AG09319 (cell line): Measurements from ENCODE around the gene CHD5.

Experiments
- DNase-seq: peaks from one replicate; pipeline ENCODE4 v3.0.0-alpha.2; 2010; ENCODE audit warnings: low read depth; ENCODE audit errors: extremely low read depth
- CTCF ChIP-seq: IDR thresholded peaks from 2 replicates; pipeline ENCODE4 v1.5.1; 2011; ENCODE audit warnings: low read depth, mild to moderate bottlenecking, inconsistent platforms, low read length, moderate library complexity

CHD5 gene

GRCh38 chr1:6124746-6125365 lies 55.3 kb downstream of the CHD5 start:
- no peak for TF ChIP-seq CTCF
- DNase-seq: no peak

GRCh38 chr1:6124341-6124740 lies 55.8 kb downstream of the CHD5 start:
- no peak for TF ChIP-seq CTCF
- DNase-seq: no peak

DNA sequence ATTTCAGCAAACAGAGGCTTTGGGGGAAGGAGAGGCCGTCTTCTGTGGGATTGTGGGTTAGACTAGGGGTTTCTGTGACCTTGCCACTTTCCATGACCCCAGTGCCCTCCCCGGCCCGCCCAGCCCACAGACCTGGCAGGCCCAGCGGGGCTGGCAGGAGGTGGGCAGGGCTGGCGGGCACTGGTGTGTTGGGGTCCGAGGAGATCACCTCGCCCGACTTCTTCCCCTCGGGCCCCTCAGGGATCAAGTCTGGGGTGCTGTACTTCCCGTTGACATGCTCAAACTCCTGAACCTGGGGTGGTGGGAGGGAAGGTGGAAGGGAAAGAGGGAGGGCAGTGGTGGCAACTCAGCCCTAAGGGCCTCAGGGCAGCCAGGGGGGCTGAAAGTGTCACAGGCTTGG lies 56.3 kb downstream of the CHD5 start:
- DNase-seq: no peak
- no peak for TF ChIP-seq CTCF

- TF ChIP-seq CTCF: no peak
- DNase-seq: no peak
Observed at GRCh38 chr1:6123083-6123482, 57.0 kb downstream of the CHD5 start.

DNA sequence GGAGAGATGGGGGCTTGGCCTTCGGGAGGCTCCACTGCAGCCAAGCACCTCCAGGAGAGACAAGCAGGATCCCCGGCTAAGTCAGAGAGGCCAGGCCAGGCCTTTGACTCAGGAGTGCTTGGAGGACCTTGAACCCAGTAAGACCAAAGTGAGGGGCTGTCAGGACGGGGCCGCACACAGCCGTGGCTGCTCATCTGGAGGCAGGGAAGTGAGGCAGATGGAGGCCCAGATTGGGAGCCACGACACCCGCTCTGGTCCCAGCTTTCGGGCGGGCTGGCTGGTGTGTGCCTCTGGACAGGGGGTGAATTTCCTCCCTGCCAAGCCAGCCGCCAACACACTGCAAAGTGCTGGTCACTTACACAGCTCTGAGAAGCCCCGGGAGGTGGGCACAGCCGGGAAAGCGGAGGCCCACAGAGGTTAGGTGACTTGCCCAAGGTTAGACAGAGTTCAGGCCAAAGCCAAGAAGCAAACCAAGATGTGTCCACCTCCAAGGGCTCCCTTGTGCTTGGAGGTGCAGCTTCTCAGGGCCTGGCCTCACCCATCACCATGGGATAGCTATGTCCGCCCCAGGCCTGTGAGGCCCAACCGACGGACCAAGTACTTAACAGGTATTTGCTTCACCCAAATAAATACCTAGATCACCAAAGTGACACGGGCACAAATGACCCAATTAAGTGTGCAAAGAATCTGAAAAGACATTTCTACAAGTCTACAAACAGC lies 58.3 kb downstream of the CHD5 start:
- DNase-seq: no peak
- no peak for TF ChIP-seq CTCF

GRCh38 chr1:6121021-6121421 lies 59.1 kb downstream of the CHD5 start:
- TF ChIP-seq CTCF: no peak
- DNase-seq: no peak

GRCh38 chr1:6118415-6118814 lies 61.7 kb downstream of the CHD5 start:
- DNase-seq: no peak
- no peak for TF ChIP-seq CTCF
